Measurements from ENCODE around the gene ANGPTL2. TPM values are rescaled to one million over a fixed set of nuclear protein-coding genes. Genes with fewer than 3 reads are reported as not detected.
A peak's percentile ranks its signal among the peaks of the same experiment; 100 is the strongest.

Gene ANGPTL2
- total RNA-seq, 1 donor from 2014 or later, result 5.7 TPM

DNA sequence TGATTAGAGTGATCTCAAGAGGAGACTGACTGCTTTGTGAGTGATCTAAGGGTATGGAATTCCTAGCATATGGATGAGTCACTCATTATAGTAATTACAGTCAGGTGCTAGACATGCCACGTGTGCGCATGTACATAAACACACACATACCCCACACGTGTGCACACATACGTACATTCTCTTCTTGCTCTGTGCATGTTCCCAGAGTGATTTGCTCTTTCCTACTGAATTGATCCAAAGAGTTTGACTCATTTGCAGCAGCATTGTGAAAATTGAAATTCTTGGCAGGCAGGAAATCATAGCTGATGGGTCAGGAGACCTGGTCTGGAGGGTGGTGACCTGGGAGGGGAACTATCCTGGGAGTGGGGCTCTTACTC, 63.8 kb downstream of the ANGPTL2 start:
- no peak overlapping the region for H3K4me3 Mint-ChIP-seq (ENCODE audit: unreplicated experiment)
- no peaks in the 10 kb centered on the region for H3K9me3 Mint-ChIP-seq (ENCODE audit: unreplicated experiment)
- no peaks in the 10 kb centered on the region for H3K4me1 Mint-ChIP-seq (ENCODE audit: unreplicated experiment)
- no peaks in the 10 kb centered on the region for H3K36me3 Mint-ChIP-seq (ENCODE audit: low read depth, unreplicated experiment)
- H3K27me3 Mint-ChIP-seq (ENCODE audit: unreplicated experiment), result peaks cover 1% of the 10 kb centered on the region
- no peak for TF ChIP-seq CTCF (IDR thresholded peaks at IDR 0.05; ENCODE audit: unreplicated experiment)
- DNase-seq (ENCODE audit: low spot score), result no peak
- H3K27ac Mint-ChIP-seq (ENCODE audit: unreplicated experiment), result no peak overlapping the region

GRCh38 chr9:127058011-127058644, 64.3 kb downstream of the ANGPTL2 start:
- Mint-ChIP-seq H3K9me3 (ENCODE audit: unreplicated experiment) (no peaks in the 10 kb centered on the region), H3K4me3 (ENCODE audit: unreplicated experiment) (no peak overlapping the region), H3K4me1 (ENCODE audit: unreplicated experiment) (no peaks in the 10 kb centered on the region), H3K36me3 (ENCODE audit: low read depth, unreplicated experiment) (no peaks in the 10 kb centered on the region), H3K27ac (ENCODE audit: unreplicated experiment) (no peak overlapping the region), H3K27me3 (ENCODE audit: unreplicated experiment) (peaks cover 1% of the 10 kb centered on the region)
- DNase-seq (ENCODE audit: low spot score), result no peak
- no peak for TF ChIP-seq CTCF (IDR thresholded peaks at IDR 0.05; ENCODE audit: unreplicated experiment)

GRCh38 chr9:127056446-127056845, 66.0 kb downstream of the ANGPTL2 start:
- no peak for TF ChIP-seq CTCF (IDR thresholded peaks at IDR 0.05; ENCODE audit: unreplicated experiment)
- Mint-ChIP-seq H3K27me3 (ENCODE audit: unreplicated experiment) (peaks cover 3% of the 10 kb centered on the region), H3K36me3 (ENCODE audit: low read depth, unreplicated experiment) (no peaks in the 10 kb centered on the region), H3K27ac (ENCODE audit: unreplicated experiment) (peak overlapping the region; percentile 8), H3K4me3 (ENCODE audit: unreplicated experiment) (no peak overlapping the region), H3K9me3 (ENCODE audit: unreplicated experiment) (no peaks in the 10 kb centered on the region), H3K4me1 (ENCODE audit: unreplicated experiment) (no peaks in the 10 kb centered on the region)
- DNase-seq (ENCODE audit: low spot score), result no peak

DNA sequence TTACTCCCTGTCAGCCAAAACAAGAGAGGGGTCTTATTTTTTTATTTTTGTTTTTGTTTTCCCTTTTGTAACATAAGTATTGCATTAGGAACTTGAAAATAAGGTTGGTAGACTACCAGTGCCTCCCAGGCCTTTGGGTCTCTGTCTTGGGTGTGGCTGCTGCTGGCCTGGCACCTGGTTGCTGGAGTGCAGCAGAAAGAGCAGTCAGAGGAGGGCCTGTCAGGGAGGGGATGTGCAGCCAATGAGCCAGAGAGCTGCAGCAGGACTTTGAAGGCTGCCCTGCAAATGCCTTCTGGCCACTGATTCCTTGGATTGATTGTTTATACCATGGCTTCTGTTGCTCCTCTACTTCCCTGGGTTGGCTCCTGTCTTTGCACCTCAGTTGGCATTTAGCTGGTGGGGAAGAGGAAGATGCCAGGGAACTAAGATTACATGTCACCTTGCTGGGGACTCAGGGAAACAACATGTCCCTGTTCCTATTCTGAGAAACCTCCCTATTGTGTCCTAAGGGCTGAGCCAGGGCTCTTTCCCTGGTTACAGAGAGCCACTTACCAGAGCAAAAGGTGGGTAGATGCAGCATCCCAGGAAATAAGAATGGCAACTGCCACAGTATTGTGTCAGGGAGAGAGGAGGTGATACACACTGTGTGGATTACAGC, 66.6 kb downstream of the ANGPTL2 start:
- Mint-ChIP-seq H3K27me3 (ENCODE audit: unreplicated experiment) (peaks cover 3% of the 10 kb centered on the region), H3K27ac (ENCODE audit: unreplicated experiment) (no peak overlapping the region), H3K36me3 (ENCODE audit: low read depth, unreplicated experiment) (no peaks in the 10 kb centered on the region), H3K4me3 (ENCODE audit: unreplicated experiment) (no peak overlapping the region), H3K4me1 (ENCODE audit: unreplicated experiment) (no peaks in the 10 kb centered on the region), H3K9me3 (ENCODE audit: unreplicated experiment) (no peaks in the 10 kb centered on the region)
- no peak for DNase-seq (ENCODE audit: low spot score)
- no peak for TF ChIP-seq CTCF (IDR thresholded peaks at IDR 0.05; ENCODE audit: unreplicated experiment)

DNA sequence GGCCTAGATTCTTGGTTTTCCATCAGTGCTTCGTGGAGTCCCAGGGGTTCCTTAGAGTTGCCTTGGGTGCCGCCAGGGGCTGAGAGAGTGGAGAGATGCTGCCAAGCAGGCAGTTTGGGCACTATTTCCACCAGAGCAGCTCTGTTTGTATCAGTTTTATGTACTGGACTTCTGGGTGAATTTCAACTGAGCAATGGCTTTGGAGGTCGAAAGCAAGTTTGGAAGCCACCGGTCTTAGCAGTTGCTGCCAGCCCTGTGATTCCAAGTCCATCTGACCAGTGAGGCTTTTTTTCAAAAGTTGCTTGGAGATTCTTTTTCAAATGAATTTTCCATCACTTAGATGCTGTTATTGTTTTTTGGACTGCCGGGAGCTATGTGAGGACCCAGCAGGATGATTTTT, 68.5 kb downstream of the ANGPTL2 start:
- Mint-ChIP-seq H3K4me3 (ENCODE audit: unreplicated experiment) (no peak overlapping the region), H3K27ac (ENCODE audit: unreplicated experiment) (no peak overlapping the region), H3K27me3 (ENCODE audit: unreplicated experiment) (peaks cover 3% of the 10 kb centered on the region), H3K36me3 (ENCODE audit: low read depth, unreplicated experiment) (no peaks in the 10 kb centered on the region), H3K4me1 (ENCODE audit: unreplicated experiment) (peaks cover 16% of the 10 kb centered on the region), H3K9me3 (ENCODE audit: unreplicated experiment) (no peaks in the 10 kb centered on the region)
- DNase-seq (ENCODE audit: low spot score), result no peak
- no peak for TF ChIP-seq CTCF (IDR thresholded peaks at IDR 0.05; ENCODE audit: unreplicated experiment)

Measured in endothelial cell (in vitro differentiated cells).